ENCODE results near the gene GJA3. TPM values are rescaled to one million over a fixed set of nuclear protein-coding genes. Genes with fewer than 3 reads are reported as not detected.

The GJA3 gene
- total RNA-seq, 2 donors from 2014 or later = 0.45 TPM; not detected in 1

DNA sequence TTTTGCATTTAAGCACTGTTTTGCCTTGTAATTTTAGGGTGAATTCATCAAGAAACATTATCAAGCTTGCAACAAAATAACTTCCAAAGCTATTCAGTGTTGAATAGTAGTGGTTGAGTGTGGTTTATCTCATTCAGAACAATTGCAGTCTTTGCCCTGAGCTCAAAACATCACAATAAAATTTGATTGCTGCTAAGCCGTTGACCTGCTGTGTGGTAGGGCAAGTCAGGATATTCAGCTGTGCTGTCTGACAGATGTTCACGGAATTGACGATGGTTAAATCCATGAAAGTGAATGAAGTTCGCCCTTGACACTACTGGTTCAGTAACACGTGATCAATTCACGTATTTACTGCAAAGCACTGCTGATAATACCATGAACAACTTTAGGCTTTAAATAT, 66.9 kb downstream of the GJA3 start:
- ATAC-seq = no peak
- DNase-seq (ENCODE audit: low spot score in 2 of 2) = no peak
- Mint-ChIP-seq H3K27ac (no peak overlapping the region), H3K36me3 (no peaks in the 10 kb centered on the region), H3K9me3 (no peaks in the 10 kb centered on the region)

DNA sequence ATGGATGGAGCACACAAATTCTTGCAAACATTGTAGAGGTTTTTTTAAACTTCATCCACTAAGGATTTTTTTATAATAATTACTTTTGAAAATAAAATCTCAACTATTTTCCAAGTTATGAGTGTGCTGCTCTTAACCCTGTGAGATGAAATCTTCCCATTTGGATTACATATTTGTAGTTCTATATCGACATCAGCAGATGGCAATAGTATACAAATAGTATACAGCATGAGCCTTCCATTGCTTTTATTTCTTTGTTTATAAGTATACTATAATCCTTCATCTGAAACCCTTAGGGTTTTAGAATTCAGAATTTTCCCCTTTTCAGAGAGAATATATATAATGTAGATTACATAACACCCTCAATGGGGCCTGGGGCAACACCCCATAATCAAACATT, 70.5 kb downstream of the GJA3 start:
- Mint-ChIP-seq H3K9me3 (no peaks in the 10 kb centered on the region), H3K27ac (no peak overlapping the region), H3K36me3 (no peaks in the 10 kb centered on the region)
- DNase-seq (ENCODE audit: low spot score in 2 of 2) (no peak), ATAC-seq (no peak)

Other genes starting within 250 kb of the GJA3 start
- gene ZMYM2, start 202.3 kb downstream of the GJA3 start, total RNA-seq = 10 to 100 TPM; 85.1 to 94.0 TPM
- gene GJB2, start 31.9 kb upstream of the GJA3 start, total RNA-seq = 1 to 10 TPM; 1.5 to 2.7 TPM
- gene GJB6, start 71.3 kb upstream of the GJA3 start, total RNA-seq = 1 to 10 TPM; 1.3 to 4.7 TPM

Data from activated naive CD4-positive, alpha-beta T cell treated with anti-CD3 and anti-CD28 coated beads, Interleukin-2, amount 50 U/mL, for 72 hours (primary cell).